ENCODE data around the gene NEU1. TPM values are rescaled to one million over a fixed set of nuclear protein-coding genes. Genes with fewer than 3 reads are reported as not detected.

The NEU1 gene
- total and polyA plus RNA-seq, 2 of the 8 experiments (the other 6 are each of a cell fraction or from before 2014, with no cell fraction given), result 41.2 to 72.1 TPM

DNA sequence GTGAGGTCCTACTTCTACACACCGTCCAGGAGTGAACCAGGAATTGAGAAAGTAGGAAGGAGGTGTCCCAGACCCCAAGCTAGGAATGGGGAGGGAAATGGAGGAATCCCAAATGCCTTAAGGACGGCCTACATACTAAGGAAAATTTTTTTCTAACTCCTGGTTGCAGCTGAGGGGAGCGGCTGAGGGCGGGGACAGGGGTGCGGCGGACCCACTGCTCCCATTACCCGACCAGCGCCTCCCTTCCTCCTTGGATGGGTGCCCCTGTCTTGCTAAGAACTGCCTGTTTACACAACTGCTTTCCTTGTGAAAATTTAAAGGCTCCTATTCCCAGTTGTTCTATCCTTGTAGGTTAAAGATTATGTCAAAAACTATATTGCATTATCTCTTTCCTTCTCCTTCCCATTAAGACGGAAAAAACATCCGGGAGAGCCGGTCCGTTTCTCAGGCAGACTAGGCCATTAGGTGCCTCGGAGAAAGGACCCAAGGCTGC is 35.8 kb downstream of the NEU1 start (continued):
- TF ChIP-seq TCF12 (IDR thresholded peaks at IDR 0.05; ENCODE audit: low read depth, low read length) (no peak), RNF2 (IDR thresholded peaks at IDR 0.05; ENCODE audit: borderline replicate concordance, low read depth, low read length, missing control alignments, poor library complexity, severe bottlenecking) (no peak), HDAC6 (IDR thresholded peaks at IDR 0.05; ENCODE audit: low read depth, low read length) (no peak), CBX8 (IDR thresholded peaks at IDR 0.05; ENCODE audit: borderline replicate concordance, low read depth, low read length) (no peak), BRCA1 (IDR thresholded peaks at IDR 0.05; ENCODE audit: low read depth, low read length) (no peak), ZNF274 (IDR thresholded peaks at IDR 0.05; ENCODE audit: borderline replicate concordance, extremely low read depth, low read length) (no peak), KDM5A (IDR thresholded peaks at IDR 0.05; ENCODE audit: low read length) (no peak), NANOG (IDR thresholded peaks at IDR 0.05; ENCODE audit: insufficient read depth, low read depth, low read length, poor library complexity, severe bottlenecking) (no peak), RBBP5 (IDR thresholded peaks at IDR 0.05; ENCODE audit: borderline replicate concordance, low read depth, low read length) (no peak), SIRT6 (IDR thresholded peaks at IDR 0.05; ENCODE audit: low read length) (no peak)
- TF ChIP-seq, protein P1, sequence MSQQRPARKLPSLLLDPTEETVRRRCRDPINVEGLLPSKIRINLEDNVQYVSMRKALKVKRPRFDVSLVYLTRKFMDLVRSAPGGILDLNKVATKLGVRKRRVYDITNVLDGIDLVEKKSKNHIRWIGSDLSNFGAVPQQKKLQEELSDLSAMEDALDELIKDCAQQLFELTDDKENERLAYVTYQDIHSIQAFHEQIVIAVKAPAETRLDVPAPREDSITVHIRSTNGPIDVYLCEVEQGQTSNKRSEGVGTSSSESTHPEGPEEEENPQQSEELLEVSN (IDR thresholded peaks at IDR 0.05), result no peak
